Left lobe of liver (tissue), 2 donors: ENCODE data around the gene SIRT7. TPM values are rescaled to one million over a fixed set of nuclear protein-coding genes. Genes with fewer than 3 reads are reported as not detected.

Experiments used
- ATAC-seq: fragments of 200-7000 bp; cut with Tn5 transposase; one replicate; pipeline ENCODE4 v1.9.1; 2020; ENCODE audit warnings: mild to moderate bottlenecking, moderate library complexity
- DNase-seq: peaks from one replicate; pipeline ENCODE4 v3.0.0-alpha.2; 2020; ENCODE audit warnings: low spot score
- total RNA-seq: library from RNA; stranded (reverse); gene quantifications from one replicate; pipeline ENCODE4 v1.2.1, GENCODE V29; 2021
- donor health status: DM: no; HTN: no; CAD: no; lungs with moderate emphysema.
- donor health status: DM: no; HTN: yes; CAD: no.

Gene SIRT7
- total RNA-seq, 1 donor from 2014 or later = 18.0 TPM

- ATAC-seq (no peak), DNase-seq (no peak)
These were observed 27.3 kb downstream of the SIRT7 start for GRCh38 chr17:81890447-81891302.

- DNase-seq = no peak
- no peak for ATAC-seq
These were observed 28.4 kb downstream of the SIRT7 start for GRCh38 chr17:81889602-81890001.

GRCh38 chr17:81888988-81889595, 28.9 kb downstream of the SIRT7 start:
- DNase-seq (no peak), ATAC-seq (no peak)

GRCh38 chr17:81888105-81888987, 29.6 kb downstream of the SIRT7 start:
- DNase-seq (no peak), ATAC-seq (no peak)

GRCh38 chr17:81885869-81886548, 32.0 kb downstream of the SIRT7 start:
- ATAC-seq (no peak), DNase-seq (no peak)

GRCh38 chr17:81885454-81885853, 32.5 kb downstream of the SIRT7 start:
- DNase-seq = no peak
- ATAC-seq = no peak

- no peak for DNase-seq
- no peak for ATAC-seq
These were observed 33.0 kb downstream of the SIRT7 start for GRCh38 chr17:81884968-81885367.

GRCh38 chr17:81884520-81884919, 33.5 kb downstream of the SIRT7 start:
- peak; percentile 25 for ATAC-seq
- DNase-seq = no peak

- DNase-seq (no peak), ATAC-seq (no peak)
These were observed 38.9 kb downstream of the SIRT7 start for GRCh38 chr17:81879121-81879520.

- no peak for DNase-seq
- ATAC-seq = no peak
These were observed 39.7 kb downstream of the SIRT7 start for GRCh38 chr17:81878294-81878693.

- DNase-seq (no peak), ATAC-seq (no peak)
These were observed 40.4 kb downstream of the SIRT7 start for GRCh38 chr17:81877569-81877968.

- ATAC-seq (peak; percentile 21), DNase-seq (peak; percentile 96)
These were observed 46.4 kb downstream of the SIRT7 start for GRCh38 chr17:81871387-81872230.

GRCh38 chr17:81870981-81871386, 47.0 kb downstream of the SIRT7 start, which contains the start of gene ARHGDIA:
ARHGDIA (minus strand) TSS chr17:81871337; CDS start chr17:81869930, 1,407 bp downstream.
- DNase-seq = no peak
- peak; percentile 50 for ATAC-seq

GRCh38 chr17:81870131-81870980, 47.6 kb downstream of the SIRT7 start:
- DNase-seq (peak; percentile 63), ATAC-seq (peak; percentile 0)

- ATAC-seq (peak; percentile 12), DNase-seq (peak; percentile 71)
These were observed 48.5 kb downstream of the SIRT7 start for GRCh38 chr17:81869221-81870130.

GRCh38 chr17:81868674-81869220, 49.2 kb downstream of the SIRT7 start:
- DNase-seq (peak; percentile 69), ATAC-seq (peak; percentile 7)

- ATAC-seq (peak; percentile 4), DNase-seq (peak; percentile 77)
These were observed 49.8 kb downstream of the SIRT7 start for GRCh38 chr17:81867991-81868673.
